Measurements from ENCODE around the gene PKIB. TPM values are rescaled to one million over a fixed set of nuclear protein-coding genes. Genes with fewer than 3 reads are reported as not detected.
A peak's percentile ranks its signal among the peaks of the same experiment; 100 is the strongest.

PKIB gene
- total RNA-seq, 1 donor from 2014 or later = 74.6 TPM

GRCh38 chr6:122714059-122714458 is 103.9 kb downstream of the PKIB start:
- H3K27me3 Mint-ChIP-seq (ENCODE audit: low read depth, unreplicated experiment) = no peaks in the 10 kb centered on the region
- Histone ChIP-seq H3K9ac (ENCODE audit: low read length) (no peak overlapping the region), H3K27me3 (ENCODE audit: insufficient read depth, low read length) (no peaks in the 10 kb centered on the region), H3K4me2 (ENCODE audit: low read length) (no peak overlapping the region), H3K9me3 (ENCODE audit: insufficient read depth, low read depth, low read length) (no peaks in the 10 kb centered on the region), H3K36me3 (ENCODE audit: insufficient read depth, low read length) (no peaks in the 10 kb centered on the region), H3K79me2 (ENCODE audit: insufficient read depth, low read length) (peaks cover 1% of the 10 kb centered on the region), H4K20me1 (ENCODE audit: insufficient read depth, low read length) (no peaks in the 10 kb centered on the region), H3K4me1 (ENCODE audit: insufficient read depth, low read length) (peaks cover 40% of the 10 kb centered on the region), H3K4me3 (ENCODE audit: insufficient read depth, low read depth, low read length) (no peak overlapping the region), H2AFZ (ENCODE audit: low read depth, low read length) (no peak overlapping the region), H3K27ac (ENCODE audit: low read depth, low read length) (no peak overlapping the region)
- no peak for DNase-seq (ENCODE audit: low read depth)
- H3K4me3 Mint-ChIP-seq (ENCODE audit: unreplicated experiment) = no peak overlapping the region
- peaks cover 38% of the 10 kb centered on the region for H3K4me1 Mint-ChIP-seq (ENCODE audit: low read depth, unreplicated experiment)
- no peak for TF ChIP-seq EZH2 (IDR thresholded peaks at IDR 0.05; ENCODE audit: insufficient read depth, low read length)
- TF ChIP-seq CTCF (IDR thresholded peaks at IDR 0.05; ENCODE audit: insufficient read depth, low read depth, low read length) = no peak
- no peaks in the 10 kb centered on the region for H3K36me3 Mint-ChIP-seq (ENCODE audit: low read depth, unreplicated experiment)
- no peaks in the 10 kb centered on the region for H3K9me3 Mint-ChIP-seq (ENCODE audit: unreplicated experiment)
- no peak for FAIRE-seq
- no peak overlapping the region for H3K27ac Mint-ChIP-seq (ENCODE audit: unreplicated experiment)

GRCh38 chr6:122715725-122716124 is 105.5 kb downstream of the PKIB start:
- peaks cover 2% of the 10 kb centered on the region for H3K36me3 Mint-ChIP-seq (ENCODE audit: low read depth, unreplicated experiment)
- no peaks in the 10 kb centered on the region for H3K9me3 ChIP-seq (ENCODE audit: insufficient read depth, low read depth, low read length)
- DNase-seq (ENCODE audit: low read depth) (peak; percentile 60), FAIRE-seq (no peak)
- no peaks in the 10 kb centered on the region for H4K20me1 ChIP-seq (ENCODE audit: insufficient read depth, low read length)
- H3K27me3 ChIP-seq (ENCODE audit: insufficient read depth, low read length) = no peaks in the 10 kb centered on the region
- no peak overlapping the region for H3K9ac ChIP-seq (ENCODE audit: low read length)
- H3K79me2 ChIP-seq (ENCODE audit: insufficient read depth, low read length) = peaks cover 10% of the 10 kb centered on the region
- peak overlapping the region; percentile 25 for H3K4me2 ChIP-seq (ENCODE audit: low read length)
- H3K36me3 ChIP-seq (ENCODE audit: insufficient read depth, low read length) = no peaks in the 10 kb centered on the region
- no peak overlapping the region for H3K4me3 Mint-ChIP-seq (ENCODE audit: unreplicated experiment)
- H3K4me1 Mint-ChIP-seq (ENCODE audit: low read depth, unreplicated experiment) = peaks cover 40% of the 10 kb centered on the region
- no peak overlapping the region for H3K4me3 ChIP-seq (ENCODE audit: insufficient read depth, low read depth, low read length)
- H3K27me3 Mint-ChIP-seq (ENCODE audit: low read depth, unreplicated experiment) = no peaks in the 10 kb centered on the region
- peaks cover 2% of the 10 kb centered on the region for H3K9me3 Mint-ChIP-seq (ENCODE audit: unreplicated experiment)
- TF ChIP-seq EZH2 (IDR thresholded peaks at IDR 0.05; ENCODE audit: insufficient read depth, low read length) (no peak), CTCF (IDR thresholded peaks at IDR 0.05; ENCODE audit: insufficient read depth, low read depth, low read length) (no peak)
- no peak overlapping the region for H3K27ac Mint-ChIP-seq (ENCODE audit: unreplicated experiment)
- no peak overlapping the region for H2AFZ ChIP-seq (ENCODE audit: low read depth, low read length)
- peaks cover 40% of the 10 kb centered on the region for H3K4me1 ChIP-seq (ENCODE audit: insufficient read depth, low read length)
- H3K27ac ChIP-seq (ENCODE audit: low read depth, low read length) = no peak overlapping the region

- Histone ChIP-seq H3K9me3 (ENCODE audit: insufficient read depth, low read depth, low read length) (no peaks in the 10 kb centered on the region), H3K27ac (ENCODE audit: low read depth, low read length) (peak overlapping the region; percentile 75), H3K36me3 (ENCODE audit: insufficient read depth, low read length) (no peaks in the 10 kb centered on the region), H3K27me3 (ENCODE audit: insufficient read depth, low read length) (no peaks in the 10 kb centered on the region), H3K4me2 (ENCODE audit: low read length) (peak overlapping the region; percentile 81), H3K4me3 (ENCODE audit: insufficient read depth, low read depth, low read length) (peak overlapping the region; percentile 58), H2AFZ (ENCODE audit: low read depth, low read length) (peak overlapping the region; percentile 39), H3K79me2 (ENCODE audit: insufficient read depth, low read length) (peaks cover 10% of the 10 kb centered on the region), H4K20me1 (ENCODE audit: insufficient read depth, low read length) (no peaks in the 10 kb centered on the region), H3K4me1 (ENCODE audit: insufficient read depth, low read length) (peaks cover 34% of the 10 kb centered on the region), H3K9ac (ENCODE audit: low read length) (peak overlapping the region; percentile 75)
- Mint-ChIP-seq H3K36me3 (ENCODE audit: low read depth, unreplicated experiment) (peaks cover 2% of the 10 kb centered on the region), H3K9me3 (ENCODE audit: unreplicated experiment) (peaks cover 2% of the 10 kb centered on the region), H3K4me1 (ENCODE audit: low read depth, unreplicated experiment) (peaks cover 38% of the 10 kb centered on the region), H3K27ac (ENCODE audit: unreplicated experiment) (peak overlapping the region; percentile 81), H3K4me3 (ENCODE audit: unreplicated experiment) (peak overlapping the region; percentile 17), H3K27me3 (ENCODE audit: low read depth, unreplicated experiment) (no peaks in the 10 kb centered on the region)
- FAIRE-seq (peak; percentile 39), DNase-seq (ENCODE audit: low read depth) (peak; percentile 84)
- no peak for TF ChIP-seq CTCF (IDR thresholded peaks at IDR 0.05; ENCODE audit: insufficient read depth, low read depth, low read length)
- no peak for TF ChIP-seq EZH2 (IDR thresholded peaks at IDR 0.05; ENCODE audit: insufficient read depth, low read length)
Measured at GRCh38 chr6:122717350-122717749, 107.1 kb downstream of the PKIB start.

Measured in astrocyte (in vitro differentiated cells and primary cell).